ENCODE measurements around the gene HDHD5.

Gene HDHD5

GRCh38 chr22:17158568-17159503 is at the start of gene HDHD5:
Gene HDHD5, minus strand, starts transcription at chr22:17159277. Its CDS starts 26 bp downstream, at chr22:17159251.
- DNase-seq (ENCODE audit: low read depth in 2 of 2) = peak; percentile 83 to 86

DNA sequence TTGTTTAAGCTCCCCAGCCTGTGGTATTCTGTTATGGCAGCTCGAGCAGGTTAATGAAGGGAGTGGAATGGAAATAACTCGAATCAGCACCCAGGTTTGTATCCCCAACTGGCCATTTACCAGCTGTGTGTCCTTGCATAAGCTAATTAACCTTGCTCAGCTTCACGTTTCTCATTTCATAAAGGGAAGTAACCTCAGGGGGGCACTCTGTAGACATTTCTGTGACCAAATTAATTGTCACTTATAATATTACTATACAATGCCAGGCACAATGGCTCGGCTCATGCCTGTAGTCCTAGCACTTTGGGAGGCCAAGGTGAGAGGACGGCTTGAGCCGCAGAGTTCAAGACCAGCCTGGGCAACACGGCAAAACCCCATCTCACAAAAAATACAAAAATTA is 46.4 kb upstream of the HDHD5 start:
- DNase-seq (ENCODE audit: low read depth in 2 of 2) = no peak

GRCh38 chr22:17201285-17201945 is 42.3 kb upstream of the HDHD5 start:
- DNase-seq (ENCODE audit: low read depth in 2 of 2) = no peak

- DNase-seq (ENCODE audit: low read depth in 2 of 2) = no peak
Measured at GRCh38 chr22:17199003-17199731, 40.1 kb upstream of the HDHD5 start.

- DNase-seq (ENCODE audit: low read depth in 2 of 2) = no peak
Measured at GRCh38 chr22:17198170-17199002, 39.3 kb upstream of the HDHD5 start.

GRCh38 chr22:17194213-17194612 is 35.1 kb upstream of the HDHD5 start:
- no peak for DNase-seq (ENCODE audit: low read depth in 2 of 2)

- no peak for DNase-seq (ENCODE audit: low read depth in 2 of 2)
Measured at GRCh38 chr22:17192186-17192585, 33.1 kb upstream of the HDHD5 start.

GRCh38 chr22:17191163-17191784 is 32.2 kb upstream of the HDHD5 start:
- no peak for DNase-seq (ENCODE audit: low read depth in 2 of 2)

- DNase-seq (ENCODE audit: low read depth in 2 of 2) = no peak
Measured at GRCh38 chr22:17190702-17191101, 31.6 kb upstream of the HDHD5 start.

- no peak for DNase-seq (ENCODE audit: low read depth in 2 of 2)
Measured at GRCh38 chr22:17176715-17177114, 17.6 kb upstream of the HDHD5 start.

DNA sequence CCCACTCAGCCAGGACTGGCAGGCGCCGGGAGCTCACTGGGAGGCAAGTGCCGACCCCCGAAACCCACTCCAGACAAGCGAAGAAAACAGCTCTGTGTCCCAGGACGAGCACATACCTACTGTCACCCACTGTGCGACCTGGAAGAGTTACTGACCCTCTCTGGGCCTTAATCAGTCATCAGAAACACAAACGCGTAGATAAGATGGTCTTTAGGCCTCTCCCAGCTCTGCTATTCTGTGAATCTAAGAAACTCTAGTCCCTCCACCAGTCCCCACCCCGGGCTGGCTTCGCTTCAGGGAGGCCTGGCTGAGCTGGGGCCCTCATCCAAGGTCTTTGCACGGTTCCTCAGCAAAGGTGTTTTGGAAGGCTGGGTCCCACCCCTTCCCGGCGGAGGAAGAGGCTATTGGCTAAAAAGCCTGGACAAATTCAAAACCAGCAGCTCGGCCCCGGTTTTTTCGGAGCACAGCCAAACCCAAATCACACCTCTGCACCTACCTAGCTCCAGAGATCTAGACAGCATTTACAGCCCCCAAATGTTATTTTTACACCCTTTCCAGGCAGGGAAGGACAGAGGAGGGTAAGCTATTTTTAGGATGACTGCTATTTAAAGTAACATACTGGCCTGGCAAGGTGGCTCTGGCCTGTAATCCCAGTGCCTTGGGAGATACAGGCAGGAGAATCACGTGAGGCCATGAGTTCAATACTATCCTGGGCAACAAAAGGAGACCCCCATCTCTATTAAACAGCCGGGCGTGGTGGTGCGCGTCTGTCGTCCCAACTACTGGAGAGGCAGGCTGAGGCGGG is 13.2 kb upstream of the HDHD5 start:
- no peak for DNase-seq (ENCODE audit: low read depth in 2 of 2)

GRCh38 chr22:17171153-17172028 is 12.3 kb upstream of the HDHD5 start:
- peak; percentile 82 to 83 for DNase-seq (ENCODE audit: low read depth in 2 of 2)

DNA sequence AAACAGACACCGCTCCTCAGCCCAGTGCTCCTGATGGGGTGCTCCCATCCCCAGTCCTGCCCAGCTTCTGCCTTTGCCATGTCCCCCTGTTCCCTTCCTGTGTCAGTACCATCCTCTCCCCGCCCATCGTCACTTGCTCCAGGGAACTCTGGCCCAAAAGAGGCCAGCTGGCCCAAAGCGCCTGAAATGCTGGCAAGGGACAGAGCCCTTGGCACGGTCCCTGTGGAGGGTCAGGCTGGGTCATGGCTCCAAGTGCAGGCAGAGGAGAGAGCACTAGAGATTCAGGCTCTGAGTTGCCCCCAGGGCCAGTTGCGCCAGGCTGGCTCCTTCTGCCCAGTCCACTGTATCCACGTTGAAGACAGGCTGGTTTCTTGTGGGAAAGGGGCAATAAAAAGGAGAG is 8.4 kb upstream of the HDHD5 start:
- DNase-seq (ENCODE audit: low read depth in 2 of 2) = no peak

GRCh38 chr22:17164392-17165024 is 5.4 kb upstream of the HDHD5 start:
- DNase-seq (ENCODE audit: low read depth in 2 of 2) = no peak

DNA sequence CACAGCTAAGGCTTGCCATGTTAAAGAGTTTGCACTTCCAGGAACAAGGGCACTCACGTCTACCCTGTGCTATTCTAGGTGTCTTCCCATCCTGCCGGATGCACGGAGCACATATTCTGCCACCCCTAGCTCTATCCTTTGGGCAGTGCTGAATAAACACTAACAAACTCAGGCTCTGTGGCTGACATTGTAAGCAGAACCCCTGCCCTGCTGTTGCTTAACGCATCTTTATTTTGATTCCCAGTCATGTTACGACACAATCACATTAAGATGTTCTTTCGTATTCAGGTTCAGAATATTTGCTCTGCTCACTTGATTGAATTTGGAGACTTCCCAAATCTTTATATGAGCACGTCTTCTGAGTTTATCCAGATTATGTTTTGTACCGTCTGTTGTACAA is 3.7 kb upstream of the HDHD5 start:
- DNase-seq (ENCODE audit: low read depth in 2 of 2) = no peak

GRCh38 chr22:17161991-17162390 is 2.9 kb upstream of the HDHD5 start:
- DNase-seq (ENCODE audit: low read depth in 2 of 2) = no peak

DNA sequence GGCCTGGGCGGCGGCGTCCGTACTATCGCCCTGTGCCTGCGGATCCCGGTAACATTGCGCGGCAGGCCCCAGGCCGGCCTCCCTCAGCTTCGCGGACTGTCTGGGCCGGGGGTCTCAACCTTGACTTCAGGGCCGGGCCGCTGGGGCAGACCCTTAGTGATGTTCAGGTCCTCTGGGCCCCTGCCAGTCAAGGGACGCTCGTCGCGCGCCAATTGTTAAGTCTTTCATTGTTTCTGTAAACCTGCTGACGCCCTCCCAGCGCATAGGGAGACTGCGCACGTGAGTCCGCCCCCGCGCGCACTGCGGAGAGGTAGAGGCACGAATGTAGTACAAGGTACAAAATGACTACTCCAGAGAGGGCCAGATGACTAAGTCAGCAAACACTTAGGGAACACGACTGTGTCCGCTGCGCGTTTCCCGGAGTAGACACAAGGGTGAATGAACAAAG is 451 bp upstream of the HDHD5 start:
- peak; percentile 35 to 57 for DNase-seq (ENCODE audit: low read depth in 2 of 2)

- no peak for DNase-seq (ENCODE audit: low read depth in 2 of 2)
Measured at GRCh38 chr22:17158176-17158567, 905 bp downstream of the HDHD5 start.

GRCh38 chr22:17157714-17158113 is 1.4 kb downstream of the HDHD5 start:
- no peak for DNase-seq (ENCODE audit: low read depth in 2 of 2)

All from stimulated activated CD8-positive, alpha-beta memory T cell treated with anti-CD3 and anti-CD28 coated beads, Interleukin-2, amount 100 ng/mL, for 48 hours (primary cell).